Measurements from ENCODE around the gene PDE6A. TPM values are rescaled to one million over a fixed set of nuclear protein-coding genes. Genes with fewer than 3 reads are reported as not detected.
"Not testable (repeated sequence)": the region's sequence is repeated elsewhere in the genome, so short reads cannot be mapped to it uniquely, and the experiment has no call there.

The PDE6A gene
- total RNA-seq, 1 donor from 2014 or later = under 0.01 TPM

- DNase-seq (ENCODE audit: low read depth in 2 of 2) = no peak
These were observed 78.8 kb downstream of the PDE6A start for GRCh38 chr5:149865746-149866145.

- no peak for DNase-seq (ENCODE audit: low read depth in 2 of 2)
These were observed 80.8 kb downstream of the PDE6A start for GRCh38 chr5:149863830-149864229.

GRCh38 chr5:149863176-149863575, 81.4 kb downstream of the PDE6A start:
- no peak for DNase-seq (ENCODE audit: low read depth in 2 of 2)

GRCh38 chr5:149860801-149861322, 83.7 kb downstream of the PDE6A start:
- peak; percentile 35 to 66 for DNase-seq (ENCODE audit: low read depth in 2 of 2)

GRCh38 chr5:149859746-149860145, 84.8 kb downstream of the PDE6A start:
- no peak for DNase-seq (ENCODE audit: low read depth in 2 of 2)

GRCh38 chr5:149858481-149858880, 86.1 kb downstream of the PDE6A start:
- DNase-seq (ENCODE audit: low read depth in 2 of 2) = not testable (repeated sequence)

- peak in 1 of 2 donors; percentile 75 for DNase-seq (ENCODE audit: low read depth in 2 of 2)
These were observed 87.1 kb downstream of the PDE6A start for GRCh38 chr5:149857499-149857898.

GRCh38 chr5:149855366-149855765, 89.2 kb downstream of the PDE6A start:
- no peak for DNase-seq (ENCODE audit: low read depth in 2 of 2)

- no peak for DNase-seq (ENCODE audit: low read depth in 2 of 2)
These were observed 89.7 kb downstream of the PDE6A start for GRCh38 chr5:149854866-149855265.

- no peak for DNase-seq (ENCODE audit: low read depth in 2 of 2)
These were observed 90.9 kb downstream of the PDE6A start for GRCh38 chr5:149853701-149854100.

- DNase-seq (ENCODE audit: low read depth in 2 of 2) = no peak
These were observed 91.3 kb downstream of the PDE6A start for GRCh38 chr5:149853331-149853648.

- peak; percentile 67 to 78 for DNase-seq (ENCODE audit: low read depth in 2 of 2)
These were observed 91.8 kb downstream of the PDE6A start for GRCh38 chr5:149852641-149853330.

- DNase-seq (ENCODE audit: low read depth in 2 of 2) = no peak
These were observed 93.4 kb downstream of the PDE6A start for GRCh38 chr5:149851211-149851610.

- no peak for DNase-seq (ENCODE audit: low read depth in 2 of 2)
These were observed 94.4 kb downstream of the PDE6A start for GRCh38 chr5:149849966-149850910.

GRCh38 chr5:149849280-149849965, 95.2 kb downstream of the PDE6A start:
- DNase-seq (ENCODE audit: low read depth in 2 of 2) = no peak

GRCh38 chr5:149847611-149848010, 97.0 kb downstream of the PDE6A start:
- DNase-seq (ENCODE audit: low read depth in 2 of 2) = no peak

GRCh38 chr5:149846021-149846420, 98.6 kb downstream of the PDE6A start:
- no peak for DNase-seq (ENCODE audit: low read depth in 2 of 2)

GRCh38 chr5:149845601-149846000, 99.0 kb downstream of the PDE6A start:
- no peak for DNase-seq (ENCODE audit: low read depth in 2 of 2)

- DNase-seq (ENCODE audit: low read depth in 2 of 2) = no peak
These were observed 102.5 kb downstream of the PDE6A start for GRCh38 chr5:149841851-149842793.

- DNase-seq (ENCODE audit: low read depth in 2 of 2) = no peak
These were observed 104.3 kb downstream of the PDE6A start for GRCh38 chr5:149840226-149840825.
